Adrenal gland (tissue), 5 donors: ENCODE results near the gene MCHR1.

Experiments used
- POLR2A ChIP-seq, 2 donors: fragments of 450-650 bp; IDR thresholded peaks; one replicate each; pipeline ENCODE4 v1.6.1; 2017; ENCODE audit warnings: antibody characterized with exemption in 2 of 2, mild to moderate bottlenecking in 2 of 2, moderate library complexity in 1 of 2
- TF ChIP-seq, protein P1 (sequence below), 6 experiments: fragments of 450-650 bp in 4 of 6; fragments of 200-600 bp in 2 of 6; sonication (generic) in 1 of 6; IDR thresholded peaks; 1 replicate in 5 of 6; 2 replicates in 1 of 6; pipeline versions ENCODE4 v1.5.1 to v1.8.0; 2016 to 2021; ENCODE audit warnings: antibody characterized with exemption in 6 of 6, mild to moderate bottlenecking in 2 of 6, moderate library complexity in 1 of 6
- donor health status: DM: no; HTN: no; CAD: no.

DNA sequence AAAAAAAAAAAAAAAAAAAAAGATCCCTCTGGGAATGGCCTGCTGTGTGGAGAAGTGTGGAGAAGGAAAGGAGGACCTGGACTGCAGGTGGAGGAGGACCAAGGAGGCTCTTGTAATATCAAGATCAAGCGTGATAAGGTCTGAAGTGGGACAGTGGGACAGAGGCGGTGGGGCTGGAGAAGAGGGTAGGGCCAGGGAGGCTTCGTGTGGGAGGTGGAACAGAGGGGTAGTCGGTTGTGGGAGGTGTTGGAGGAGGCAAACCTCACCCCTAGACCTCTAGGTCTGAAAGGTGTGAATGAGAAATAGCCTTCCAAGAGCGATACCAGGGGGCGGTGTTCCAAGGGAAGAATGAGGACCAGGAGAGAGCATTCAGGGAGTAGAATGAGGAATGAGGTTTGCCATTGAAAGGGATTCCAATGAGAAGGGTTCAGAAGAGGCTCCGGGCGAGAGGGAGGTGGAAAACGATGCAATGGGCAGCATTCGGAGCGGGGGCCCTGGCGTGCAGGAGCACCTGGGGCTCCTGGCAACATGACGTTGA is 44.2 kb downstream of the MCHR1 start:
- TF ChIP-seq, protein P1, sequence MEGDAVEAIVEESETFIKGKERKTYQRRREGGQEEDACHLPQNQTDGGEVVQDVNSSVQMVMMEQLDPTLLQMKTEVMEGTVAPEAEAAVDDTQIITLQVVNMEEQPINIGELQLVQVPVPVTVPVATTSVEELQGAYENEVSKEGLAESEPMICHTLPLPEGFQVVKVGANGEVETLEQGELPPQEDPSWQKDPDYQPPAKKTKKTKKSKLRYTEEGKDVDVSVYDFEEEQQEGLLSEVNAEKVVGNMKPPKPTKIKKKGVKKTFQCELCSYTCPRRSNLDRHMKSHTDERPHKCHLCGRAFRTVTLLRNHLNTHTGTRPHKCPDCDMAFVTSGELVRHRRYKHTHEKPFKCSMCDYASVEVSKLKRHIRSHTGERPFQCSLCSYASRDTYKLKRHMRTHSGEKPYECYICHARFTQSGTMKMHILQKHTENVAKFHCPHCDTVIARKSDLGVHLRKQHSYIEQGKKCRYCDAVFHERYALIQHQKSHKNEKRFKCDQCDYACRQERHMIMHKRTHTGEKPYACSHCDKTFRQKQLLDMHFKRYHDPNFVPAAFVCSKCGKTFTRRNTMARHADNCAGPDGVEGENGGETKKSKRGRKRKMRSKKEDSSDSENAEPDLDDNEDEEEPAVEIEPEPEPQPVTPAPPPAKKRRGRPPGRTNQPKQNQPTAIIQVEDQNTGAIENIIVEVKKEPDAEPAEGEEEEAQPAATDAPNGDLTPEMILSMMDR (IDR thresholded peaks at IDR 0.05): no peak
- no peak for TF ChIP-seq POLR2A (IDR thresholded peaks at IDR 0.05)
